SH-SY5Y (cell line): ENCODE measurements around the gene NHP2.

Source experiments
- GATA2 ChIP-seq: IDR thresholded peaks from 2 replicates; pipeline ENCODE4 v1.6.1; 2011; ENCODE audit warnings: mild to moderate bottlenecking, low read depth, low read length
- GATA3 ChIP-seq: IDR thresholded peaks from 2 replicates; pipeline ENCODE4 v1.6.1; 2011; ENCODE audit warnings: low read depth, mild to moderate bottlenecking, low read length, moderate library complexity

GRCh38 chr5:178199581-178200434 lies 46.1 kb upstream of the NHP2 start:
- TF ChIP-seq GATA3 (no peak), GATA2 (no peak)
